RCC 7860 (cell line): Measurements from ENCODE around the gene GIPC3.

Source experiments
- DNase-seq: peaks from one replicate; pipeline ENCODE4 v3.0.0-alpha.2; 2015; ENCODE audit warnings: low spot score
- FAIRE-seq: peaks from 2 replicates; lab custom pipeline; 2012; peaks lifted over from hg19 to GRCh38; lab: Jason Lieb, UNC

GIPC3 gene

GRCh38 chr19:3632739-3633558, 47.7 kb downstream of the GIPC3 start:
- FAIRE-seq (no peak), DNase-seq (no peak)

GRCh38 chr19:3633559-3633988, 48.3 kb downstream of the GIPC3 start:
- no peak for DNase-seq
- no peak for FAIRE-seq

- DNase-seq (no peak), FAIRE-seq (no peak)
Measured at GRCh38 chr19:3634496-3635045, 49.3 kb downstream of the GIPC3 start.

- FAIRE-seq (no peak), DNase-seq (no peak)
Measured at GRCh38 chr19:3636506-3636905, 51.2 kb downstream of the GIPC3 start.

- no peak for FAIRE-seq
- DNase-seq, result no peak
Measured at GRCh38 chr19:3636962-3637361, 51.7 kb downstream of the GIPC3 start.

- FAIRE-seq, result no peak
- no peak for DNase-seq
Measured at GRCh38 chr19:3637621-3638020, 52.3 kb downstream of the GIPC3 start.

GRCh38 chr19:3638208-3639193, 53.2 kb downstream of the GIPC3 start:
- DNase-seq, result no peak
- FAIRE-seq, result no peak

- no peak for FAIRE-seq
- no peak for DNase-seq
Measured at GRCh38 chr19:3639479-3639878, 54.2 kb downstream of the GIPC3 start.

- DNase-seq (no peak), FAIRE-seq (no peak)
Measured at GRCh38 chr19:3641515-3642269, 56.4 kb downstream of the GIPC3 start.

GRCh38 chr19:3642296-3642695, 57.0 kb downstream of the GIPC3 start:
- FAIRE-seq (no peak), DNase-seq (no peak)
